NB4 (cell line): ENCODE results near the gene TRO.

Source experiments
- POLR2A ChIP-seq: IDR thresholded peaks from 2 replicates; pipeline ENCODE4 v1.6.1; 2011; ENCODE audit warnings: mild to moderate bottlenecking; ENCODE audit not compliant: insufficient read length; ENCODE audit errors: extremely low read depth
- TF ChIP-seq, protein P1 (sequence below): IDR thresholded peaks from one replicate; pipeline ENCODE4 v1.5.1; 2012; ENCODE audit warnings: low read depth, low read length

DNA sequence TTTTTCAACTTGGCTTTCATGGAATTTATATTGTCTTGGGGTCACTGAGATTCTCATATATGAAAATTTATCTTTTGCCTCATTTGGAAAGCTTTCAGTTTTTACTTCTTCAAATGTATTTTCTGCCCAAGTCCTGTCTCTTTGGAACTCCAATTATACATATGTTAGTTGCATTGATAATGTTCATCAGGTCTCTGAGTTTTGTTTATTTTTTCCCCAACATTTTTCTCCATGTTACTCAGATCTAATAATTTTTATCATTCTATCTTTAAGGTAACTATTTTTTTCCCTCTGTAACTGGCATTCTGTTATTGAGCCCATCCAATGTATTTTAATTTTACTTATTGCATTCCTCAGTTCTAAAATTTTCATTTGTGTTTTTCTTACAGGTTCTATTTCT, 10.7 kb upstream of the TRO start:
- TF ChIP-seq POLR2A: no peak
- TF ChIP-seq, protein P1, sequence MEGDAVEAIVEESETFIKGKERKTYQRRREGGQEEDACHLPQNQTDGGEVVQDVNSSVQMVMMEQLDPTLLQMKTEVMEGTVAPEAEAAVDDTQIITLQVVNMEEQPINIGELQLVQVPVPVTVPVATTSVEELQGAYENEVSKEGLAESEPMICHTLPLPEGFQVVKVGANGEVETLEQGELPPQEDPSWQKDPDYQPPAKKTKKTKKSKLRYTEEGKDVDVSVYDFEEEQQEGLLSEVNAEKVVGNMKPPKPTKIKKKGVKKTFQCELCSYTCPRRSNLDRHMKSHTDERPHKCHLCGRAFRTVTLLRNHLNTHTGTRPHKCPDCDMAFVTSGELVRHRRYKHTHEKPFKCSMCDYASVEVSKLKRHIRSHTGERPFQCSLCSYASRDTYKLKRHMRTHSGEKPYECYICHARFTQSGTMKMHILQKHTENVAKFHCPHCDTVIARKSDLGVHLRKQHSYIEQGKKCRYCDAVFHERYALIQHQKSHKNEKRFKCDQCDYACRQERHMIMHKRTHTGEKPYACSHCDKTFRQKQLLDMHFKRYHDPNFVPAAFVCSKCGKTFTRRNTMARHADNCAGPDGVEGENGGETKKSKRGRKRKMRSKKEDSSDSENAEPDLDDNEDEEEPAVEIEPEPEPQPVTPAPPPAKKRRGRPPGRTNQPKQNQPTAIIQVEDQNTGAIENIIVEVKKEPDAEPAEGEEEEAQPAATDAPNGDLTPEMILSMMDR: no peak
